HepG2 (cell line): ENCODE measurements around the gene PNLDC1. TPM values are rescaled to one million over a fixed set of nuclear protein-coding genes. Genes with fewer than 3 reads are reported as not detected.

Source experiments
- MED8 ChIP-seq: sonication (generic); formaldehyde crosslinking; IDR thresholded peaks from 2 replicates; pipeline ENCODE4 v1.8.1; 2023; ENCODE audit warnings: mild to moderate bottlenecking, missing genetic modification reagents; ENCODE audit not compliant: insufficient replicate concordance
- TOE1 ChIP-seq: sonication (generic); formaldehyde crosslinking; IDR thresholded peaks from 2 replicates; pipeline ENCODE4 v1.4.0; 2020; ENCODE audit warnings: mild to moderate bottlenecking, missing genetic modification reagents
- ZNF138 ChIP-seq: sonication (generic); formaldehyde crosslinking; IDR thresholded peaks from 2 replicates; pipeline ENCODE4 v1.5.0; 2020; ENCODE audit warnings: mild to moderate bottlenecking, low read depth, missing genetic modification reagents
- polyA plus RNA-seq, 8 experiments: library from polyadenylated mRNA; depleted of rRNA in 3 of 8; stranded (reverse) in 7 of 8; unstranded in 1 of 8; fragments of >200 nt; fragmentation: Illumina TruSeq in 4 of 8; extraction: Trizol in 4 of 8; gene quantifications; 2 replicates each; pipeline versions ENCODE4 v1.2.1 to v1.2.3, GENCODE V29; 2011 to 2016; ENCODE audit warnings: low read depth in 4 of 8, missing spikeins in 1 of 8, mixed read lengths in 1 of 8; ENCODE audit not compliant: insufficient read depth in 1 of 8
- total RNA-seq, 5 experiments: library from RNA; depleted of rRNA; stranded (reverse); fragments of >200 nt; fragmentation: Illumina TruSeq; extraction: Trizol; gene quantifications; 2 replicates each; pipeline ENCODE4 v1.2.3, GENCODE V29; 2016; ENCODE audit warnings: low read depth in 1 of 5
- TF ChIP-seq, protein P1 (sequence below): sonication (generic); formaldehyde crosslinking; IDR thresholded peaks from 2 replicates; pipeline ENCODE4 v1.8.1; 2023; ENCODE audit warnings: missing genetic modification reagents, inconsistent platforms, borderline replicate concordance
- TF ChIP-seq, protein P2 (sequence below), 2 experiments: sonication (generic) in 1 of 2; formaldehyde crosslinking in 1 of 2; IDR thresholded peaks; 2 replicates each; pipeline versions ENCODE4 v1.4.0 to v1.6.1; 2018 to 2020; ENCODE audit warnings: missing genetic modification reagents in 2 of 2, borderline replicate concordance in 1 of 2, low read depth in 1 of 2, mild to moderate bottlenecking in 1 of 2, missing biosample characterization in 1 of 2
- TF ChIP-seq, protein P3 (sequence below): sonication (generic); formaldehyde crosslinking; IDR thresholded peaks from 2 replicates; pipeline ENCODE4 v1.4.0; 2020; ENCODE audit warnings: low read depth, mild to moderate bottlenecking, missing genetic modification reagents

Gene PNLDC1
- total and polyA plus RNA-seq, 2 of the 13 experiments (the other 11 are each of a cell fraction or from before 2014, with no cell fraction given) = not detected

DNA sequence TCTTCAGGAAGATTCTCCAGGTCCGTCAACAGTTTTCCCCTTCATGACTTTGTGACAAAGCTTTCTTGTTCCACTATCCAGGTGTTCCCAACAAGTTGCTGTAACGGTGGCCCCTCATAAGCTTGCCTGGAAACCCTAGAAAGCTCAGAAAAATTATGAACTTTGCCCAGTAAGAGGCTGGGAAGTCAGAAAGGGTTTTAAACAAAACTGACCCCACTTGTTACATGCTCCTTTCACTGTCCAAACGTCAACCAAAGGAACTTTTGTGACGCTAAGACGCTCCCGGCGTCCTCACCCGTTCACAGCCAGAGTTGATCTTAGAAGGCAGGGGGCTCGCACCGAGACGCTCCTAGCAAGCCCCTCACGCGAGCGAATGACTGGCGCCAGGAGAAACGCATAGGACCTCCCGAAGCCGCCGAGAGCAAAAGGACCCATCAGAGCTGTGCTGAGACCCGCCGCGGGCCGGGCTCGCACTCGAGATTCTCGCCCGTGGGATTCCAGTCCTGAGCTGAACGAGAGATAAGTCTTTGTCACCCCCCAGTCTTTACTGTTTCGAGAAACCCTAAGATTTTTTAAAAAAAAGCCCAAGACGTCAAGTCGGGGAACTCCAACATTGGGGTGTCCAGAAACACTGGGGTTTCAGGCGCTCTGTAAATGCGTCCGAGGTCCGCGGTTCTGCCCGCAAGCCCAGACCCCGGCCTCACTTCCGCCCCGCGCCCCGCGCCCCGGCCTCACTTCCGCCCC is 38.8 kb upstream of the PNLDC1 start (continued):
- TF ChIP-seq, protein P1, sequence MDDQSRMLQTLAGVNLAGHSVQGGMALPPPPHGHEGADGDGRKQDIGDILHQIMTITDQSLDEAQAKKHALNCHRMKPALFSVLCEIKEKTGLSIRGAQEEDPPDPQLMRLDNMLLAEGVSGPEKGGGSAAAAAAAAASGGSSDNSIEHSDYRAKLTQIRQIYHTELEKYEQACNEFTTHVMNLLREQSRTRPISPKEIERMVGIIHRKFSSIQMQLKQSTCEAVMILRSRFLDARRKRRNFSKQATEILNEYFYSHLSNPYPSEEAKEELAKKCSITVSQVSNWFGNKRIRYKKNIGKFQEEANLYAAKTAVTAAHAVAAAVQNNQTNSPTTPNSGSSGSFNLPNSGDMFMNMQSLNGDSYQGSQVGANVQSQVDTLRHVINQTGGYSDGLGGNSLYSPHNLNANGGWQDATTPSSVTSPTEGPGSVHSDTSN (CRISPR knock-in tag) = peak; percentile 56; the same call in 1 of the 2 replicates
- TF ChIP-seq TOE1 (CRISPR knock-in tag) (no peak), MED8 (CRISPR knock-in tag) (no peak), ZNF138 (CRISPR knock-in tag) (peak; percentile 39; the same call in 1 of the 2 replicates)
- TF ChIP-seq, protein P2, sequence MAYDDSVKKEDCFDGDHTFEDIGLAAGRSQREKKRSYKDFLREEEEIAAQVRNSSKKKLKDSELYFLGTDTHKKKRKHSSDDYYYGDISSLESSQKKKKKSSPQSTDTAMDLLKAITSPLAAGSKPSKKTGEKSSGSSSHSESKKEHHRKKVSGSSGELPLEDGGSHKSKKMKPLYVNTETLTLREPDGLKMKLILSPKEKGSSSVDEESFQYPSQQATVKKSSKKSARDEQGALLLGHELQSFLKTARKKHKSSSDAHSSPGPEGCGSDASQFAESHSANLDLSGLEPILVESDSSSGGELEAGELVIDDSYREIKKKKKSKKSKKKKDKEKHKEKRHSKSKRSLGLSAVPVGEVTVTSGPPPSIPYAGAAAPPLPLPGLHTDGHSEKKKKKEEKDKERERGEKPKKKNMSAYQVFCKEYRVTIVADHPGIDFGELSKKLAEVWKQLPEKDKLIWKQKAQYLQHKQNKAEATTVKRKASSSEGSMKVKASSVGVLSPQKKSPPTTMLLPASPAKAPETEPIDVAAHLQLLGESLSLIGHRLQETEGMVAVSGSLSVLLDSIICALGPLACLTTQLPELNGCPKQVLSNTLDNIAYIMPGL (CRISPR knock-in tag; IDR thresholded peaks at IDR 0.05; ENCODE audit: borderline replicate concordance in 1 of 2, low read depth in 1 of 2) = no peak; a peak in 1 of 4 replicates
- TF ChIP-seq, protein P3, sequence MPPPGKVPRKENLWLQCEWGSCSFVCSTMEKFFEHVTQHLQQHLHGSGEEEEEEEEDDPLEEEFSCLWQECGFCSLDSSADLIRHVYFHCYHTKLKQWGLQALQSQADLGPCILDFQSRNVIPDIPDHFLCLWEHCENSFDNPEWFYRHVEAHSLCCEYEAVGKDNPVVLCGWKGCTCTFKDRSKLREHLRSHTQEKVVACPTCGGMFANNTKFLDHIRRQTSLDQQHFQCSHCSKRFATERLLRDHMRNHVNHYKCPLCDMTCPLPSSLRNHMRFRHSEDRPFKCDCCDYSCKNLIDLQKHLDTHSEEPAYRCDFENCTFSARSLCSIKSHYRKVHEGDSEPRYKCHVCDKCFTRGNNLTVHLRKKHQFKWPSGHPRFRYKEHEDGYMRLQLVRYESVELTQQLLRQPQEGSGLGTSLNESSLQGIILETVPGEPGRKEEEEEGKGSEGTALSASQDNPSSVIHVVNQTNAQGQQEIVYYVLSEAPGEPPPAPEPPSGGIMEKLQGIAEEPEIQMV (CRISPR knock-in tag) = peak; percentile 18; the same call in 1 of the 2 replicates
- TF ChIP-seq, all 625 proteins: peak for 83
